PFSK-1 (cell line): Measurements from ENCODE around the gene CALCA.

ENCODE experiments used
- FOXP2 ChIP-seq: optimal IDR thresholded peaks from 2 replicates; pipeline ENCODE3; 2011; ENCODE audit warnings: borderline replicate concordance, control low read depth, inconsistent platforms; ENCODE audit not compliant: insufficient read depth; ENCODE audit errors: extremely low read length, extremely low read depth
- POLR2AphosphoS5 ChIP-seq: IDR thresholded peaks from 2 replicates; pipeline ENCODE4 v1.6.1; 2012; ENCODE audit warnings: low read depth, mild to moderate bottlenecking, control low read depth, low read length, moderate library complexity
- REST ChIP-seq, 2 experiments: IDR thresholded peaks; 2 replicates each; pipeline versions ENCODE4 v1.6.1 to v1.8.0; 2011 to 2012; ENCODE audit warnings: low read depth in 2 of 2, low read length in 2 of 2, control low read depth in 1 of 2, inconsistent platforms in 1 of 2, mild to moderate bottlenecking in 1 of 2, moderate library complexity in 1 of 2; ENCODE audit not compliant: insufficient read depth in 1 of 2
- SIN3A ChIP-seq: IDR thresholded peaks from 2 replicates; pipeline ENCODE4 v1.6.1; 2012; ENCODE audit warnings: mild to moderate bottlenecking, low read length, moderate library complexity, borderline replicate concordance; ENCODE audit not compliant: insufficient read depth
- TAF1 ChIP-seq: IDR thresholded peaks from 2 replicates; pipeline ENCODE4 v1.6.1; 2012; ENCODE audit warnings: low read length, control low read depth, borderline replicate concordance; ENCODE audit not compliant: insufficient read depth

Gene CALCA

GRCh38 chr11:14974515-14975251 is 2.5 kb upstream of the CALCA start:
- TF ChIP-seq REST (IDR thresholded peaks at IDR 0.05; ENCODE audit: insufficient read depth in 1 of 2, low read depth in 2 of 2, low read length in 2 of 2) = no peak
- no peak for TF ChIP-seq FOXP2
- TF ChIP-seq TAF1 = no peak
- no peak for TF ChIP-seq SIN3A
- TF ChIP-seq POLR2AphosphoS5 = no peak

GRCh38 chr11:14973621-14974514 is 1.7 kb upstream of the CALCA start:
- TF ChIP-seq REST (IDR thresholded peaks at IDR 0.05; ENCODE audit: insufficient read depth in 1 of 2, low read depth in 2 of 2, low read length in 2 of 2) = no peak
- TF ChIP-seq TAF1 = no peak
- TF ChIP-seq POLR2AphosphoS5 = no peak
- no peak for TF ChIP-seq SIN3A

- TF ChIP-seq FOXP2 (no peak), REST (IDR thresholded peaks at IDR 0.05; ENCODE audit: insufficient read depth in 1 of 2, low read depth in 2 of 2, low read length in 2 of 2) (no peak), SIN3A (no peak), TAF1 (no peak), POLR2AphosphoS5 (no peak)
These were observed 687 bp upstream of the CALCA start for GRCh38 chr11:14972581-14973495.

GRCh38 chr11:14969901-14970323 is 2.2 kb downstream of the CALCA start:
- TF ChIP-seq TAF1 (no peak), REST (IDR thresholded peaks at IDR 0.05; ENCODE audit: insufficient read depth in 1 of 2, low read depth in 2 of 2, low read length in 2 of 2) (no peak), POLR2AphosphoS5 (no peak), SIN3A (no peak), FOXP2 (no peak)
